Activated CD8-positive, alpha-beta T cell treated with anti-CD3 and anti-CD28 coated beads for 36 hours (primary cell): ENCODE results near the gene NADSYN1. TPM values are rescaled to one million over a fixed set of nuclear protein-coding genes. Genes with fewer than 3 reads are reported as not detected.

Experiments
- ATAC-seq: fragments of 200-7000 bp; cut with Tn5 transposase; one replicate; pipeline ENCODE4 v1.10.0; 2021; ENCODE audit warnings: mild to moderate bottlenecking, moderate library complexity
- CTCF ChIA-PET: fragments of 350-600 bp; sonication (Branson Sonifier 250); formaldehyde crosslinking; loops from one replicate; lab custom pipeline; 2021; ENCODE audit warnings: antibody characterized with exemption; lab: Charles Lee
- POLR2A ChIA-PET: fragments of 350-600 bp; sonication (Branson Sonifier 250); formaldehyde crosslinking; loops from one replicate; lab custom pipeline; 2021; ENCODE audit warnings: antibody characterized with exemption; lab: Charles Lee
- DNase-seq: peaks from one replicate; pipeline ENCODE4 v3.0.0-alpha.2; 2020
- H3K27ac Mint-ChIP-seq: one replicate; pipeline ENCODE4 v1.8.0; 2021; ENCODE audit warnings: mild to moderate bottlenecking, mixed read lengths
- H3K27me3 Mint-ChIP-seq: one replicate; pipeline ENCODE4 v1.8.0; 2021; ENCODE audit warnings: mixed read lengths
- H3K36me3 Mint-ChIP-seq: one replicate; pipeline ENCODE4 v1.8.0; 2021; ENCODE audit warnings: low read depth, mixed read lengths
- H3K4me1 Mint-ChIP-seq: one replicate; pipeline ENCODE4 v1.8.0; 2021; ENCODE audit warnings: low read depth, mixed read lengths
- H3K4me3 Mint-ChIP-seq: one replicate; pipeline ENCODE4 v1.8.0; 2021; ENCODE audit warnings: mild to moderate bottlenecking, moderate library complexity, mixed read lengths
- H3K9me3 Mint-ChIP-seq: one replicate; pipeline ENCODE4 v1.8.0; 2021; ENCODE audit warnings: mixed read lengths
- intact Hi-C: fragments of 100-400 bp; cut with micrococcal nuclease; formaldehyde crosslinking; loops from one replicate; pipeline ENCODE4 v1.10.0; 2022
- total RNA-seq, 2 experiments: library from RNA; stranded (reverse); gene quantifications; one replicate each; pipeline ENCODE4 v1.2.3, GENCODE V29; 2021
- TF ChIP-seq, protein P1 (sequence below): fragments of 200-600 bp; IDR thresholded peaks from one replicate; pipeline ENCODE4 v1.8.0; 2022; ENCODE audit warnings: antibody characterized with exemption, mild to moderate bottlenecking

NADSYN1 gene
- total RNA-seq, 2 experiments from 2014 or later: 115 to 117 TPM

DNA sequence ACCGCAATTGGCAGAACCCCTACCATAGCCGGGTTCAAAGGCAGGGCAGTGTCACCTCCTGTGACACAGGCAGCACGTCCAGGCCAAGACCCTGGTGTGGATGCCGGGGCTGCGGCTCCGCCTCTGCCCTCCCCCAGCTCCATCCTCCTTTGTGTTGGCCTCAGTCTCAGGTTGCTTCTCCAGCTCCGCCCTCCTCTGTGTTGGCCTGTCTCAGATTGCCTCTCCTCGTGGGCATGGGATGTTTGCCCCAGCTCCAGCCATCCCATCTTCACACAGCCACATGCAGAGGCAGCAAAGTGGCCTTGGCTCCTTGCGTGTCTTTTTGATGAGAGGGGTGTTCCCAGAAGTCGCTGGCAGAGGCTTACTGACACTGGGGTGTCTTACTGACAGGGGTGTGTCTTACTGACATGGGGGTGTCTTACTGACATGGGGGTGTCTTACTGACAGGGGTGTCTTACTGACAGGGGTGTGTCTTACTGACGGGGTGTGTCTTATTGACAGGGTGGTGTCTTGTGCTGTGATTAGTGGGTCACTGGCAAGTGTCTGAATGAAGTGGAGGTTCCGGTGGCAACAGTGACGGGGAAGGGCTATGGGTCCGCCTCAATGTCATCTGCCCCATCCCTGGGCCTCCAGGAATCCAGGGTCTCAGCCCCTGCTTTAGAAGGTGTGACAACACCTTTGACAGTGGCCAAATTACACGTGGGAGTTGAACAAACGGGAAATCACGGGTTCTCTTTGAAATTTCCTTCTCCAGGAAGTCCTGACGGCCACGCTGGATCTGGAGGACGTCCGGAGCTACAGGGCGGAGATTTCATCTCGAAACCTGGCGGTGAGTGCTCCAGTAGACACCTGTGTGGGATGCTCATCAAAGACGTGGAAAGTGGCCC is 24.9 kb downstream of the NADSYN1 start:
- H3K27me3 Mint-ChIP-seq: no peaks in the 10 kb centered on the region
- H3K9me3 Mint-ChIP-seq: no peaks in the 10 kb centered on the region
- H3K4me3 Mint-ChIP-seq: no peak overlapping the region
- H3K4me1 Mint-ChIP-seq: no peaks in the 10 kb centered on the region
- POLR2A ChIA-PET: no interaction called here
- H3K36me3 Mint-ChIP-seq: peaks cover 44% of the 10 kb centered on the region
- CTCF ChIA-PET: no interaction called here
- ATAC-seq (no peak), DNase-seq (no peak)
- TF ChIP-seq, protein P1, sequence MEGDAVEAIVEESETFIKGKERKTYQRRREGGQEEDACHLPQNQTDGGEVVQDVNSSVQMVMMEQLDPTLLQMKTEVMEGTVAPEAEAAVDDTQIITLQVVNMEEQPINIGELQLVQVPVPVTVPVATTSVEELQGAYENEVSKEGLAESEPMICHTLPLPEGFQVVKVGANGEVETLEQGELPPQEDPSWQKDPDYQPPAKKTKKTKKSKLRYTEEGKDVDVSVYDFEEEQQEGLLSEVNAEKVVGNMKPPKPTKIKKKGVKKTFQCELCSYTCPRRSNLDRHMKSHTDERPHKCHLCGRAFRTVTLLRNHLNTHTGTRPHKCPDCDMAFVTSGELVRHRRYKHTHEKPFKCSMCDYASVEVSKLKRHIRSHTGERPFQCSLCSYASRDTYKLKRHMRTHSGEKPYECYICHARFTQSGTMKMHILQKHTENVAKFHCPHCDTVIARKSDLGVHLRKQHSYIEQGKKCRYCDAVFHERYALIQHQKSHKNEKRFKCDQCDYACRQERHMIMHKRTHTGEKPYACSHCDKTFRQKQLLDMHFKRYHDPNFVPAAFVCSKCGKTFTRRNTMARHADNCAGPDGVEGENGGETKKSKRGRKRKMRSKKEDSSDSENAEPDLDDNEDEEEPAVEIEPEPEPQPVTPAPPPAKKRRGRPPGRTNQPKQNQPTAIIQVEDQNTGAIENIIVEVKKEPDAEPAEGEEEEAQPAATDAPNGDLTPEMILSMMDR: no peak
- intact Hi-C loops: no loop called here
- H3K27ac Mint-ChIP-seq: no peak overlapping the region

DNA sequence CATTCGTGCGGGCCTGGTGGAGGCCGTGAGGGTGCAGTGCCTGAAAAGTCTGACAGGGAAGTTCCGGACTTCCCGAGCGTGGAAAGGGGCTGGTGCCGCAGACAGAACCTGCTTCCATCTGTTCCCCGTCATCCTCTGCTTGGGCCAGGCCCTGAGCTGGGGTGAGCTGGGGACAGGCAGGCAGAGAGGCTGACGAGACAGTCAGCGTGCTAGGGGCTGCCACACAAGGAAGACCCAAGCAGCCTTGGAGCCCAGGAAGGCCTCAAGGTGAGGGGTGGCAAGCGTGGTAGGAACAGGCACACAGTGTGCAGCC is 25.5 kb downstream of the NADSYN1 start:
- no peak overlapping the region for H3K27ac Mint-ChIP-seq
- H3K27me3 Mint-ChIP-seq: no peaks in the 10 kb centered on the region
- ChIA-PET CTCF (no interaction called here), POLR2A (no interaction called here)
- H3K36me3 Mint-ChIP-seq: peaks cover 50% of the 10 kb centered on the region
- no peak for ATAC-seq
- no peaks in the 10 kb centered on the region for H3K4me1 Mint-ChIP-seq
- no peak overlapping the region for H3K4me3 Mint-ChIP-seq
- intact Hi-C loops: no loop called here
- TF ChIP-seq, protein P1: no peak
- no peak for DNase-seq
- H3K9me3 Mint-ChIP-seq: no peaks in the 10 kb centered on the region

DNA sequence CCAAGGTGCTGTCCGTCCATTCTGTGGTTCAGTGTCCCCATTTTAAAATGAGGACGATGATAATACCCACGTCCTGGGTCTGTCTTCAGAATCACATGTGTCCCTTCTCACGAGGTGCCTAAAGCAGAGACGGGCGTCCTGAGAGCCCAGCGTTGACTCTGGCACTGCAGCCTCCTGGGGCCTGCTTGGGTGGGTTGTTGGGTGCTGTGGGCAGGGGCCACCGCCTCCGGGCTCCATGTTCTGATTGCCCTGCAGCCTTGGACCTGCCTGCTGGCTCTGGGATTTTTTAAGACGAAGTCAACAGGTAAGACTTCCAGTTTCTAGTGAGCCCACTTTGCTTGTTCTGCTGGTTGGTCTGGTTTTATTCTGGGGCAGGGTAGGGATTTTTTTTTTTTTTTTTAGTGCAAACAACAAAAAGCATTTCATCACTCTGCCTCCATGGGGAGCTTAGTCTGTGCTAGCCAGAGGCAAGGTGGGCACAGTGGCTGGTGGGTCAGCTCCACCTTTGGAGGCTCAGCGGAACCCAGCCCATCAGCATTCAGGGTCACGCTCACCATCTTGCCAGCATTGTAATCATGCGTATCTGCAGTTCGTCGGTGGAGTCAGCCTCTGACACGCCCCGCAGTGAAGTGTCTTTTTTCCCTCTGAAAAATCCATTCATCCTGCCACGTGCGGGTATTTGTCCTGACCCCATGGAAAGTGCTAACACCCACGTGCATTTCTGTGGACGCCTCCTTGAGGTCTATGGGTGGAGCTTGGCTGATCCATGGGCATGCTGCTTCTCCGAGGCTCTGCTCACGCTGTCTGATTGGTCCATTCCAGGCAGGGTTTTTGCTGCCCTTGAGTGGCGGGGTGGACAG is 28.3 kb downstream of the NADSYN1 start:
- ChIA-PET CTCF (no interaction called here), POLR2A (no interaction called here)
- no peak for DNase-seq
- Mint-ChIP-seq H3K27me3 (no peaks in the 10 kb centered on the region), H3K9me3 (no peaks in the 10 kb centered on the region), H3K36me3 (peaks cover 68% of the 10 kb centered on the region), H3K27ac (no peak overlapping the region), H3K4me3 (no peak overlapping the region), H3K4me1 (no peaks in the 10 kb centered on the region)
- TF ChIP-seq, protein P1: no peak
- ATAC-seq: no peak
- intact Hi-C loops: no loop called here

DNA sequence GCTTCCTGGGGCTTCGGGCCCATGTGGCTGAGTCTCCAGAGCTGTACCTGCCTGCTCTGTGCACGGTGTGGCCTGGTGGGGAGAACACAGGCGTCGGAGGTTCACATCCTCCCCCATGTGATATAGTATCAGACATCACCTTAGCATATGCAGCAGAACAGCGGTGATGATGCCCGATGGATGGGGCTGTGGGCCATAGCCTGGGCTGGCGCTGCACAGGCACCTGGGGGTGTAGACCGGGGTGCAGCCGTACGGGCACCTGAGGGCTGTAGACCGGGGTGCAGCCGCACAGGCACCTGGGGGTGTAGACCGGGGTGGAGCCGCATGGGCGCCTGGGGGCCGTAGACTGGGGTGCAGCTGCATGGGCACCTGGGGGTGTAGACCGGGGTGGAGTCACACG is 29.2 kb downstream of the NADSYN1 start:
- ATAC-seq (no peak), DNase-seq (no peak)
- H3K36me3 Mint-ChIP-seq: peaks cover 67% of the 10 kb centered on the region
- intact Hi-C loops: no loop called here
- ChIA-PET POLR2A (no interaction called here), CTCF (no interaction called here)
- TF ChIP-seq, protein P1: no peak
- no peaks in the 10 kb centered on the region for H3K9me3 Mint-ChIP-seq
- no peak overlapping the region for H3K4me3 Mint-ChIP-seq
- no peaks in the 10 kb centered on the region for H3K27me3 Mint-ChIP-seq
- no peaks in the 10 kb centered on the region for H3K4me1 Mint-ChIP-seq
- no peak overlapping the region for H3K27ac Mint-ChIP-seq
